ENCODE results near the gene RECQL. TPM values are rescaled to one million over a fixed set of nuclear protein-coding genes. Genes with fewer than 3 reads are reported as not detected.

The RECQL gene
- total RNA-seq, 2 experiments from 2014 or later, result 64.4 to 92.8 TPM

- H3K27me3 Mint-ChIP-seq, result no peaks in the 10 kb centered on the region
- H3K4me3 Mint-ChIP-seq, result no peak overlapping the region
- H3K4me1 Mint-ChIP-seq, result peaks cover 28% of the 10 kb centered on the region
- no peak for ATAC-seq
- ChIA-PET POLR2A (no interaction called here), CTCF (interaction anchor here (1.2 kb wide), 1 partner anchor 15 kb away, joined by 3 read pairs; no protein-coding TSS in a partner anchor)
- intact Hi-C loops (cut with DNase I, micrococcal nuclease), result loop anchor here (5.0 kb wide), 2 partner anchors 43 to 1163 kb away; partner anchors contain the start of genes GOLT1B (in 1 of the 2) and RECQL (in 1 of the 2)
- no peak for DNase-seq
- H3K9me3 Mint-ChIP-seq (ENCODE audit: low read depth), result peaks cover 3% of the 10 kb centered on the region
- peaks cover 47% of the 10 kb centered on the region for H3K36me3 Mint-ChIP-seq (ENCODE audit: low read depth)
- no peak overlapping the region for H3K27ac Mint-ChIP-seq
Observed at GRCh38 chr12:21459474-21459873, 42.0 kb downstream of the RECQL start.

DNA sequence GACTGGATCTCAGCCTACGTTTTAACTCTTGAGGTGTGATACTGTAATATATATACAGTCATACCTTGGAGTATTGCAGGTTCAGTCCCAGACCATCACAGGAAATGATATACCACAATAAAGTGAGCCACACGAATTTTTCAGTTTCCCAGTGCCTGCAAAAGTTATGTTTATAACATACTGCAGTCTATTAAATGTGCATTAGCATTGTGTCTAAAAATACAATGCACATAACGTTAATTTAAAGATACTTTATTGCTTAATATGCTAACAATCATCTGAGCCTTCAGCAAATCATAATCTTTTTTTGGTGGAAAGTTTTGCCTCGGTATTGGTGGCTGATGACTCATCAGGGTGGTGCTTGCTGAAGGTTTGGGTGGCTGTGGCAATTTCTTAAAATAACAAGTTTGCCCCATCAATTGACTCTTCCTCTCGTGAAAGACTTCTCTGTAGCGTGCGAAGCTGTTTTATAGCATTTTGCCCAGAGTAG lies 45.1 kb downstream of the RECQL start:
- Mint-ChIP-seq H3K27ac (peak overlapping the region; percentile 74), H3K27me3 (no peaks in the 10 kb centered on the region), H3K4me1 (peaks cover 42% of the 10 kb centered on the region), H3K36me3 (ENCODE audit: low read depth) (peaks cover 36% of the 10 kb centered on the region), H3K4me3 (no peak overlapping the region), H3K9me3 (ENCODE audit: low read depth) (no peaks in the 10 kb centered on the region)
- DNase-seq, result peak; percentile 59
- POLR2A ChIA-PET, result interaction anchor here (0.7 kb wide), 1 partner anchor 13 kb away, joined by 4 read pairs; no protein-coding TSS in a partner anchor
- intact Hi-C loops (cut with DNase I, micrococcal nuclease), result loop anchor here (1.0 to 5.0 kb wide), 5 partner anchors 19 to 1166 kb away; partner anchors contain the start of genes GOLT1B (in 2 of the 2), RECQL (in 2 of the 2) and PYROXD1 (in 1 of the 2)
- CTCF ChIA-PET, result interaction anchor here (1.7 kb wide), 1 partner anchor 13 kb away, joined by 4 read pairs; no protein-coding TSS in a partner anchor
- ATAC-seq, result peak; percentile 84

GRCh38 chr12:21453312-21453852 lies 48.1 kb downstream of the RECQL start:
- CTCF ChIA-PET, result interaction anchor here (0.6 kb wide), 1 partner anchor 1077 kb away, joined by 3 read pairs; no protein-coding TSS in a partner anchor
- peaks cover 34% of the 10 kb centered on the region for H3K36me3 Mint-ChIP-seq (ENCODE audit: low read depth)

GRCh38 chr12:21451529-21451928 lies 49.9 kb downstream of the RECQL start:
- intact Hi-C loops (cut with DNase I, micrococcal nuclease), result no loop called here
- ATAC-seq (no peak), DNase-seq (no peak)
- ChIA-PET CTCF (interaction anchor here (0.7 to 1.8 kb wide), 4 partner anchors 9 to 155 kb away, joined by 3 to 4 read pairs (median 4); no protein-coding TSS in a partner anchor), POLR2A (interaction anchor here (0.6 to 0.7 kb wide), 2 partner anchors 14 to 533 kb away, joined by 3 read pairs; partner anchors contain the start of gene PYROXD1)
- no peaks in the 10 kb centered on the region for H3K9me3 Mint-ChIP-seq (ENCODE audit: low read depth)
- H3K4me3 Mint-ChIP-seq, result no peak overlapping the region
- H3K36me3 Mint-ChIP-seq (ENCODE audit: low read depth), result peaks cover 27% of the 10 kb centered on the region
- no peak overlapping the region for H3K27ac Mint-ChIP-seq
- H3K27me3 Mint-ChIP-seq, result no peaks in the 10 kb centered on the region
- peaks cover 28% of the 10 kb centered on the region for H3K4me1 Mint-ChIP-seq

More at GRCh38 chr12:21453312-21453852, 48.1 kb downstream of the RECQL start:
- Mint-ChIP-seq H3K4me1 (peaks cover 45% of the 10 kb centered on the region), H3K4me3 (peak overlapping the region; percentile 11), H3K9me3 (ENCODE audit: low read depth) (no peaks in the 10 kb centered on the region), H3K27ac (peak overlapping the region; percentile 47), H3K27me3 (no peaks in the 10 kb centered on the region)
- POLR2A ChIA-PET, result no interaction called here
- intact Hi-C loops (cut with DNase I, micrococcal nuclease), result loop anchor here in 1 of 2 experiments (1.0 kb wide), 1 partner anchor 15 kb away; no protein-coding TSS in a partner anchor
- DNase-seq (no peak), ATAC-seq (peak; percentile 59)

DNA sequence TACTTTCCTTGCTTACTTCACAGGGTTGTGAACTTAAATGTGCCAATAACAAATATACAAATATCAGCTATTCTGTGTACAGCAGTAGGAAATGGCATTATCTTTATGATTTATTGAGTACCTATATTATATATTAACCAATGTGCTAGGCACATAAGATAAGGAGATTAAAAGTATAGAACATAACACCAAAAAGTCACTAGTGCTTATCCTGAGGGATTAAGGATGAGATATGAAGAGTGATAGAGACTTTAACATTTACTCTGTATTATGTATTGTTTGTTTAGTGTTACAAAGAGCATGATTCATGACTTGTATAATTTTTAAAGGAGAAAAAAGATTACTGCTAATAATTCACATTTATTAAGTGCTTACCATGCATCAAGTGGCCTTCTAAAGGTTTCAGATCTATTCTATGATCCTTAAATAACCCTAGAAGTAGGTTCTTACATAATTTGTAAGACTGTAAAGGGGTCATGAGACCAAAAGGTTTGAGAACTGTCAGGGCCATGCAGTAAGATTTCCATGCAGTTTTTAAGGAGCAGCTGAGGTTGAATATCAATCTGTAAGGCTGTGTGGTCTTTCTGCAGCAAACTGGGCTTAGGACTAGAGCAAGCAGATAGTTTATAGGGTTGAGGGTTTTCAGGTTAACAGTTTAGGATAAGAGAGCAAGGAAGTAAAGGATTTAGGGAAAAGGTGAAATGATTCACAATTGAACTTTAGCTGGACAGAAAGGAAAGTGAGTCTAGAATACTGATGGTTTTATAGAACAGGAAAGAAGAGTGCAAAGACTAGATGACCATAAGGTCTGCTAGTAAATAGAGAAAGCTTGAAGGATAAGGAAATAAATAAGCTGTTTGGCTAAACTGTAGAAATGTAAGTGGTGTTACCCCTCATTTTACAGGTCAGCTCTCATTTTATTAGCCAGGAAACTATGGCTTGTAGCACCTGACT lies 57.0 kb downstream of the RECQL start:
- DNase-seq, result no peak
- intact Hi-C loops (cut with DNase I, micrococcal nuclease), result no loop called here
- Mint-ChIP-seq H3K4me1 (peaks cover 27% of the 10 kb centered on the region), H3K36me3 (ENCODE audit: low read depth) (peaks cover 41% of the 10 kb centered on the region), H3K27ac (no peak overlapping the region), H3K9me3 (ENCODE audit: low read depth) (no peaks in the 10 kb centered on the region), H3K4me3 (no peak overlapping the region), H3K27me3 (no peaks in the 10 kb centered on the region)
- ChIA-PET POLR2A (no interaction called here), CTCF (interaction anchor here (0.6 to 1.5 kb wide), 5 partner anchors 10 to 269 kb away, joined by 3 to 6 read pairs (median 4); no protein-coding TSS in a partner anchor)
- ATAC-seq, result no peak

GRCh38 chr12:21439347-21439746 lies 62.1 kb downstream of the RECQL start:
- no peaks in the 10 kb centered on the region for H3K27me3 Mint-ChIP-seq
- no peak for DNase-seq
- no peak for ATAC-seq
- CTCF ChIA-PET, result interaction anchor here (0.8 to 1.2 kb wide), 2 partner anchors 12 to 257 kb away, joined by 3 to 4 read pairs; no protein-coding TSS in a partner anchor
- H3K4me1 Mint-ChIP-seq, result peaks cover 41% of the 10 kb centered on the region
- peak overlapping the region; percentile 92 for H3K4me3 Mint-ChIP-seq
- intact Hi-C loops (cut with DNase I, micrococcal nuclease), result loop anchor here (2.0 to 5.0 kb wide), 3 partner anchors 37 to 608 kb away; partner anchors contain the start of genes CMAS (in 1 of the 2) and LDHB (in 1 of the 2)
- no peaks in the 10 kb centered on the region for H3K9me3 Mint-ChIP-seq (ENCODE audit: low read depth)
- peaks cover 25% of the 10 kb centered on the region for H3K36me3 Mint-ChIP-seq (ENCODE audit: low read depth)
- POLR2A ChIA-PET, result no interaction called here
- H3K27ac Mint-ChIP-seq, result peak overlapping the region; percentile 96

DNA sequence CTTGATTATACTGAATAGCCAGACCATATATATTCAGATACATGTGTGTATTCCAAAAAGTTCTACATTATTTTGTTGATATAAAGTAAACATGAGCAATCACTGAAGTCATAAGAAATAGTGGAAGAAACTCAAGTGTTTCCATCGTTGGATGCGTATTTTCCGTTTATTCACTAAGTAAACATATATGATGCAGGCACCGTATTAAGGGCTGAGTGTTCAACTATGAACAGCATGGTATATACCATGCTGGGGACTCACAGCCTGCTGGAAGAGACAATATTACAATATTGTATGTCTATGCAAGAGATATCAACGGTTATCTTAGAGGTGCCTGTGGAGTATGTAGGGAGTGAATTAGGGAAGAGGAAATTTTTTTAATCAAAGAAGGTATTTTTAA lies 62.8 kb downstream of the RECQL start:
- ChIA-PET POLR2A (interaction anchor here (0.6 kb wide), 1 partner anchor 549 kb away, joined by 5 read pairs; no protein-coding TSS in a partner anchor), CTCF (interaction anchor here (0.8 to 1.2 kb wide), 2 partner anchors 13 to 258 kb away, joined by 3 to 4 read pairs; no protein-coding TSS in a partner anchor)
- Mint-ChIP-seq H3K9me3 (ENCODE audit: low read depth) (no peaks in the 10 kb centered on the region), H3K36me3 (ENCODE audit: low read depth) (peaks cover 25% of the 10 kb centered on the region), H3K27me3 (no peaks in the 10 kb centered on the region), H3K4me3 (peak overlapping the region; percentile 92), H3K27ac (peak overlapping the region; percentile 96), H3K4me1 (peaks cover 41% of the 10 kb centered on the region)
- no peak for DNase-seq
- intact Hi-C loops (cut with DNase I, micrococcal nuclease), result loop anchor here (1.0 to 5.0 kb wide), 4 partner anchors 15 to 609 kb away; partner anchors contain the start of genes CMAS (in 1 of the 2) and LDHB (in 1 of the 2)
- ATAC-seq, result no peak

DNA sequence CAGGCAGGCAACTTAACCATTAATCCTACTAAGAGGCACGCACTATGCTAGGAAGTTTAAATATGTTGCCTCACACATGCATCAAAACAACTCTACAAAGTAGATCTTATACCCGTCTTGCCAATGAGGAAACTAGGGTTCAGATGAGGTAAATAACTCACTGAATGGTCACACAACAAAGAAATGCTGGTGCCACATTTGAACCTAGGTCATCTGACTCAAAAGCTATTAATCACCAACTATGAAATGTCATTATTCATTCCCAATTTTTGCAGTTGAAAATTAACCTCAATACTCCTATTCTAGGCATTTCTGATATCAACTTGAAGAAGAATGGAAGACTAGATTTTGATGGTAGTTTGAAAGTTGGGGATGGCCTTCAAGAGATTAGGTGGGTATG lies 66.7 kb downstream of the RECQL start:
- Mint-ChIP-seq H3K9me3 (ENCODE audit: low read depth) (no peaks in the 10 kb centered on the region), H3K27me3 (peaks cover 2% of the 10 kb centered on the region), H3K4me1 (peaks cover 20% of the 10 kb centered on the region), H3K4me3 (no peak overlapping the region), H3K36me3 (ENCODE audit: low read depth) (peaks cover 4% of the 10 kb centered on the region), H3K27ac (no peak overlapping the region)
- no peak for ATAC-seq
- ChIA-PET CTCF (interaction anchor here (1.4 kb wide), 1 partner anchor 9 kb away, joined by 6 read pairs; no protein-coding TSS in a partner anchor), POLR2A (no interaction called here)
- DNase-seq, result no peak
- intact Hi-C loops (cut with DNase I, micrococcal nuclease), result loop anchor here in 1 of 2 experiments (5.0 kb wide), 2 partner anchors 223 to 613 kb away; partner anchors contain the start of genes CMAS and LDHB

GRCh38 chr12:21433525-21433924 lies 67.9 kb downstream of the RECQL start:
- POLR2A ChIA-PET, result no interaction called here
- H3K4me1 Mint-ChIP-seq, result peaks cover 9% of the 10 kb centered on the region
- DNase-seq (no peak), ATAC-seq (no peak)
- H3K9me3 Mint-ChIP-seq (ENCODE audit: low read depth), result no peaks in the 10 kb centered on the region
- no peak overlapping the region for H3K4me3 Mint-ChIP-seq
- peaks cover 2% of the 10 kb centered on the region for H3K27me3 Mint-ChIP-seq
- no peaks in the 10 kb centered on the region for H3K36me3 Mint-ChIP-seq (ENCODE audit: low read depth)
- CTCF ChIA-PET, result no interaction called here
- H3K27ac Mint-ChIP-seq, result no peak overlapping the region
- intact Hi-C loops (cut with DNase I, micrococcal nuclease), result no loop called here

DNA sequence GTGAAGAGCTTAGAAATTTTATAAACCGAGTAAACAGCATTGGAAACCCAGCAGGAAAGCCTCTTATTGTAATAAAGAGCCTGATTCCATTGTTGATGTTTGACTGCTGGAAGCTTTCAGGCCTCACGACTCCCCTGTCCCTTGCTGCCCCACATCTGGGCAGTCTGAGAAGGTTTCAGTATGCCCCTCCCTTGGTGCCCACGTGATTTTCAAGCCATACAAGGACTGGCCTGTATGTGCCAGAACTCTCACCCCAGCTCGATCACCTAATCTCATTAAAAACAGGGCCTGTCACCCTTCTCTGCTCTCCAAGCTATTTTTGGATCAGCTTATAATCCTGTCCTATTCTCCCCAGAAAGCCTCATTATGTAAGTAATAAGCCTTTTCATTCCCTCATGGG lies 71.4 kb downstream of the RECQL start:
- CTCF ChIA-PET, result no interaction called here
- Mint-ChIP-seq H3K4me1 (no peaks in the 10 kb centered on the region), H3K27ac (no peak overlapping the region), H3K9me3 (ENCODE audit: low read depth) (no peaks in the 10 kb centered on the region), H3K4me3 (no peak overlapping the region), H3K36me3 (ENCODE audit: low read depth) (no peaks in the 10 kb centered on the region), H3K27me3 (peaks cover 2% of the 10 kb centered on the region)
- intact Hi-C loops (cut with DNase I, micrococcal nuclease), result no loop called here
- POLR2A ChIA-PET, result no interaction called here
- no peak for ATAC-seq
- DNase-seq, result no peak

DNA sequence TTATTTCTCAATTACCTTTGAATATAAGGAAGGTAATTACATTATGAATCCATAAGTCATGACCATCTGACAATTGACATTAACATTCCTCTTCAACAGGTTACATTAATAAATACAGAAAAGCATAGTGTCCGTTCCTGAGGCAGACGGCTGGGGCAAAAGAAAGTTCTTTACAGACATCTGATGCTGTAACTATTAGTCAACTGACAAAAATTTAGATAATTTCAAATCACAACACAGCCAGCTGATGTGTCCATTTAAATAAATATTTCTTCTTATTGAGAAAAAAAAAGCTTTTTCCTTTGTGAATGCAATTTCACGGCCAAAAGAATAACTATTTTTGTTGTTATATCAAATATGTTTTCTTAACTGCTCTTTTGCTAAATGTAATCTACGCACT lies 73.2 kb downstream of the RECQL start:
- DNase-seq (no peak), ATAC-seq (no peak)
- Mint-ChIP-seq H3K4me1 (no peaks in the 10 kb centered on the region), H3K27me3 (peaks cover 2% of the 10 kb centered on the region), H3K4me3 (no peak overlapping the region), H3K27ac (no peak overlapping the region), H3K36me3 (ENCODE audit: low read depth) (no peaks in the 10 kb centered on the region), H3K9me3 (ENCODE audit: low read depth) (no peaks in the 10 kb centered on the region)
- POLR2A ChIA-PET, result no interaction called here
- CTCF ChIA-PET, result interaction anchor here (0.6 kb wide), 1 partner anchor 328 kb away, joined by 3 read pairs; no protein-coding TSS in a partner anchor
- intact Hi-C loops (cut with DNase I, micrococcal nuclease), result no loop called here

Data from activated CD4-positive, alpha-beta T cell treated with anti-CD3 and anti-CD28 coated beads for 36 hours (primary cell).